ENCODE data around the gene CCDC34. TPM values are rescaled to one million over a fixed set of nuclear protein-coding genes. Genes with fewer than 3 reads are reported as not detected.

The CCDC34 gene
- total and polyA plus RNA-seq, 12 donors: 2.5 to 16.6 (median 5.4) TPM

DNA sequence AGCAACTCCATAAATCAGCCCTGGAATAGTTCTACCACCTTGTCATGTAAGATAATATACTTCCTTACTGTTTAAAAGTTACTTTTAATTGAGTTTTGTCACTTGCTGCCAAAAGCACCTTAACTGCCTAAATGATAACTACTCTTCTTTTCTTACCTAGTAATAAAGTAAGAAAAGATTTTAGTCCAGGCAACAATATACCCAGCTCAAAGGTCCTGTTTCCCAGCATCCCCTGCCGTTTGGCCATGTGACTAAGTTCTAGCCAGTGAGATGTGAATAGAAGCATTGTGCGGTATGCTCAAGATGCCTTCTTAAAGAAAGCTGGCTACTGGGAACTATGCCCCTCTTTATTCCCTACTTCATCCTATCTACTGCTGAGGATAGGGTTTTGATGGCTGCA, 39.4 kb upstream of the CCDC34 start:
- Histone ChIP-seq H3K27me3 (no peaks in the 10 kb centered on the region), H3K27ac (no peak overlapping the region), H3K4me1 (replicated peaks in 1 of 2) (peaks cover 16 to 24% of the 10 kb centered on the region in 2 donors), H3K9me3 (replicated peaks in 1 of 3) (no peaks in the 10 kb centered on the region), H3K36me3 (replicated peaks in 1 of 2) (no peaks in the 10 kb centered on the region), H3K4me3 (no peak overlapping the region)
- no peak for DNase-seq
- TF ChIP-seq POLR2A (IDR thresholded peaks at IDR 0.05): no peak
- TF ChIP-seq, protein P1, sequence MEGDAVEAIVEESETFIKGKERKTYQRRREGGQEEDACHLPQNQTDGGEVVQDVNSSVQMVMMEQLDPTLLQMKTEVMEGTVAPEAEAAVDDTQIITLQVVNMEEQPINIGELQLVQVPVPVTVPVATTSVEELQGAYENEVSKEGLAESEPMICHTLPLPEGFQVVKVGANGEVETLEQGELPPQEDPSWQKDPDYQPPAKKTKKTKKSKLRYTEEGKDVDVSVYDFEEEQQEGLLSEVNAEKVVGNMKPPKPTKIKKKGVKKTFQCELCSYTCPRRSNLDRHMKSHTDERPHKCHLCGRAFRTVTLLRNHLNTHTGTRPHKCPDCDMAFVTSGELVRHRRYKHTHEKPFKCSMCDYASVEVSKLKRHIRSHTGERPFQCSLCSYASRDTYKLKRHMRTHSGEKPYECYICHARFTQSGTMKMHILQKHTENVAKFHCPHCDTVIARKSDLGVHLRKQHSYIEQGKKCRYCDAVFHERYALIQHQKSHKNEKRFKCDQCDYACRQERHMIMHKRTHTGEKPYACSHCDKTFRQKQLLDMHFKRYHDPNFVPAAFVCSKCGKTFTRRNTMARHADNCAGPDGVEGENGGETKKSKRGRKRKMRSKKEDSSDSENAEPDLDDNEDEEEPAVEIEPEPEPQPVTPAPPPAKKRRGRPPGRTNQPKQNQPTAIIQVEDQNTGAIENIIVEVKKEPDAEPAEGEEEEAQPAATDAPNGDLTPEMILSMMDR (IDR thresholded peaks at IDR 0.05): no peak
- intact Hi-C loops (cut with DNase I): no loop called here
- 96 to 100% (median 98%) methylated on average over 2 of the region's 2 CpGs for WGBS, 4 donors

GRCh38 chr11:27401833-27402316, 38.9 kb upstream of the CCDC34 start:
- peaks cover 16 to 24% of the 10 kb centered on the region in 2 donors for H3K4me1 ChIP-seq (replicated peaks in 1 of 2)
- no peak for TF ChIP-seq POLR2A (IDR thresholded peaks at IDR 0.05)
- TF ChIP-seq, protein P1 (IDR thresholded peaks at IDR 0.05): no peak
- H3K27ac ChIP-seq: no peak overlapping the region
- intact Hi-C loops (cut with DNase I): no loop called here
- no peaks in the 10 kb centered on the region for H3K9me3 ChIP-seq (replicated peaks in 1 of 3)
- DNase-seq: no peak
- no peaks in the 10 kb centered on the region for H3K36me3 ChIP-seq (replicated peaks in 1 of 2)
- WGBS, 4 donors: 77 to 82% (median 78%) methylated on average over 5 of the region's 5 CpGs
- H3K27me3 ChIP-seq: no peaks in the 10 kb centered on the region
- no peak overlapping the region for H3K4me3 ChIP-seq

- no peaks in the 10 kb centered on the region for H3K9me3 ChIP-seq (replicated peaks in 1 of 3)
- 77 to 89% (median 80%) methylated on average over 5 of the region's 5 CpGs for WGBS, 4 donors
- TF ChIP-seq, protein P1 (IDR thresholded peaks at IDR 0.05): no peak
- no peak for TF ChIP-seq POLR2A (IDR thresholded peaks at IDR 0.05)
- H3K27ac ChIP-seq: no peak overlapping the region
- no peaks in the 10 kb centered on the region for H3K27me3 ChIP-seq
- no peaks in the 10 kb centered on the region for H3K36me3 ChIP-seq (replicated peaks in 1 of 2)
- no peak overlapping the region for H3K4me3 ChIP-seq
- peaks cover 15 to 24% of the 10 kb centered on the region in 2 donors for H3K4me1 ChIP-seq (replicated peaks in 1 of 2)
- intact Hi-C loops (cut with DNase I): no loop called here
- no peak for DNase-seq
Observed at GRCh38 chr11:27401280-27401832, 38.3 kb upstream of the CCDC34 start.

- TF ChIP-seq, protein P1 (IDR thresholded peaks at IDR 0.05): no peak
- TF ChIP-seq POLR2A (IDR thresholded peaks at IDR 0.05): no peak
- Histone ChIP-seq H3K4me1 (replicated peaks in 1 of 2) (peaks cover 14 to 23% of the 10 kb centered on the region in 2 donors), H3K9me3 (replicated peaks in 1 of 3) (no peaks in the 10 kb centered on the region), H3K36me3 (replicated peaks in 1 of 2) (no peaks in the 10 kb centered on the region), H3K4me3 (no peak overlapping the region), H3K27me3 (no peaks in the 10 kb centered on the region), H3K27ac (no peak overlapping the region)
- 76 to 98% (median 87%) methylated on average over 3 of the region's 3 CpGs for WGBS, 4 donors
- intact Hi-C loops (cut with DNase I): loop anchor here in 1 of 2 donors (10.0 kb wide), 1 partner anchor 66 kb away; no protein-coding TSS in a partner anchor
- DNase-seq: no peak
Observed at GRCh38 chr11:27398400-27398770, 35.4 kb upstream of the CCDC34 start.
